ENCODE results near the gene HDLBP. TPM values are rescaled to one million over a fixed set of nuclear protein-coding genes. Genes with fewer than 3 reads are reported as not detected.

Gene HDLBP
- total RNA-seq, 1 donor from 2014 or later = 922 TPM

DNA sequence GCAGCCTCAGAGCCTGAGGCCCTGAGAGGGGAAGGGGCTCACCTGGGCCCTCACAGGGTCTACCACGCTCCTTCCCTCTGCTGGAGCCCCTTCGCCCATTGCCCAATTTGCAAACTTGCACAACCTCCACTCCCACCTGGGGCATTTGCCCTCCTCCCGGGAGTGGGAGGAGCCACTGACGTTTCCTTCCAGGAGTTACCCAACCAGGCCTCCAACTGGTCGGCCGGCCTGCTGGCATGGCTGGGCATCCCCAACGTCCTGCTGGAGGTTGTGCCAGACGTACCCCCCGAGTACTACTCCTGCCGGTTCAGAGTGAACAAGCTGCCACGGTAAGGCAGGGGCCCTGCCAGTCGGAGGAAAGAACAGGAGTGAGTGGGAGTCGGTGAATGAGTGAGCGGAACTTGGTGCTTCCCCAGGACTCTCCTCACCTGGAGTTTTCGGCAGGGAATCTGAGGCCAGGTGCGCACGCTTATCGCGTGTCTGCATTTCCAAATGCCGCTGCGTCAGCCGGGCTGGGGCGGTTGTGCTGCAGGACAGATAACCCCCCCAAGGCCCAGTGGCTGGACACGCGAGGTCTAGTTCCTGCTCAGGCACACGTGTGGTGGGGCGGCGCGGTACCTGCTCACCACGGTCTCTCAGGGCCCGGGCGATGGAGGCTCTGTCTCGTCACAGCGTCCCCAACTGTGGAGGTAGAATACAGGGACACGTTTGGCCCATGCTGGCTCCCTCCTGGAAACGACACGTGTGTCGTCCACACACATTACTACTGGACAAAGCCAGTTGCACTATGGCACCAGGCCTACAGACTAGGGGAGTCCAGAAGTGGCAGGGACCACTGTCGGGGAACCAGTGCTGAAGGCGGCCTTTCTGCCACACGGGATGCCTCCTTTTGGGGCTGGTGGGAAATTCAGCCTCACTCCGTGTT is 115.3 kb downstream of the HDLBP start:
- no peak overlapping the region for H3K9ac ChIP-seq (ENCODE audit: low read length)
- H3K27ac ChIP-seq (ENCODE audit: low read depth, low read length) = no peak overlapping the region
- no peak overlapping the region for H3K27ac Mint-ChIP-seq (ENCODE audit: unreplicated experiment)
- no peaks in the 10 kb centered on the region for H3K36me3 ChIP-seq (ENCODE audit: insufficient read depth, low read length)
- DNase-seq (ENCODE audit: low read depth) (no peak), FAIRE-seq (no peak)
- no peaks in the 10 kb centered on the region for H3K4me1 ChIP-seq (ENCODE audit: insufficient read depth, low read length)
- peaks cover 24% of the 10 kb centered on the region for H3K27me3 Mint-ChIP-seq (ENCODE audit: low read depth, unreplicated experiment)
- no peaks in the 10 kb centered on the region for H3K9me3 ChIP-seq (ENCODE audit: insufficient read depth, low read depth, low read length)
- H3K36me3 Mint-ChIP-seq (ENCODE audit: low read depth, unreplicated experiment) = no peaks in the 10 kb centered on the region
- H3K4me3 Mint-ChIP-seq (ENCODE audit: unreplicated experiment) = no peak overlapping the region
- H3K79me2 ChIP-seq (ENCODE audit: insufficient read depth, low read length) = no peaks in the 10 kb centered on the region
- no peaks in the 10 kb centered on the region for H4K20me1 ChIP-seq (ENCODE audit: insufficient read depth, low read length)
- H3K4me3 ChIP-seq (ENCODE audit: insufficient read depth, low read depth, low read length) = no peak overlapping the region
- H3K4me1 Mint-ChIP-seq (ENCODE audit: low read depth, unreplicated experiment) = no peaks in the 10 kb centered on the region
- H3K4me2 ChIP-seq (ENCODE audit: low read length) = no peak overlapping the region
- H3K27me3 ChIP-seq (ENCODE audit: insufficient read depth, low read length) = peaks cover 5% of the 10 kb centered on the region
- no peaks in the 10 kb centered on the region for H3K9me3 Mint-ChIP-seq (ENCODE audit: unreplicated experiment)
- no peak overlapping the region for H2AFZ ChIP-seq (ENCODE audit: low read depth, low read length)
- TF ChIP-seq, protein P1, sequence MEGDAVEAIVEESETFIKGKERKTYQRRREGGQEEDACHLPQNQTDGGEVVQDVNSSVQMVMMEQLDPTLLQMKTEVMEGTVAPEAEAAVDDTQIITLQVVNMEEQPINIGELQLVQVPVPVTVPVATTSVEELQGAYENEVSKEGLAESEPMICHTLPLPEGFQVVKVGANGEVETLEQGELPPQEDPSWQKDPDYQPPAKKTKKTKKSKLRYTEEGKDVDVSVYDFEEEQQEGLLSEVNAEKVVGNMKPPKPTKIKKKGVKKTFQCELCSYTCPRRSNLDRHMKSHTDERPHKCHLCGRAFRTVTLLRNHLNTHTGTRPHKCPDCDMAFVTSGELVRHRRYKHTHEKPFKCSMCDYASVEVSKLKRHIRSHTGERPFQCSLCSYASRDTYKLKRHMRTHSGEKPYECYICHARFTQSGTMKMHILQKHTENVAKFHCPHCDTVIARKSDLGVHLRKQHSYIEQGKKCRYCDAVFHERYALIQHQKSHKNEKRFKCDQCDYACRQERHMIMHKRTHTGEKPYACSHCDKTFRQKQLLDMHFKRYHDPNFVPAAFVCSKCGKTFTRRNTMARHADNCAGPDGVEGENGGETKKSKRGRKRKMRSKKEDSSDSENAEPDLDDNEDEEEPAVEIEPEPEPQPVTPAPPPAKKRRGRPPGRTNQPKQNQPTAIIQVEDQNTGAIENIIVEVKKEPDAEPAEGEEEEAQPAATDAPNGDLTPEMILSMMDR (IDR thresholded peaks at IDR 0.05; ENCODE audit: insufficient read depth, low read depth, low read length) = no peak
- TF ChIP-seq EZH2 (IDR thresholded peaks at IDR 0.05; ENCODE audit: insufficient read depth, low read length) = no peak

DNA sequence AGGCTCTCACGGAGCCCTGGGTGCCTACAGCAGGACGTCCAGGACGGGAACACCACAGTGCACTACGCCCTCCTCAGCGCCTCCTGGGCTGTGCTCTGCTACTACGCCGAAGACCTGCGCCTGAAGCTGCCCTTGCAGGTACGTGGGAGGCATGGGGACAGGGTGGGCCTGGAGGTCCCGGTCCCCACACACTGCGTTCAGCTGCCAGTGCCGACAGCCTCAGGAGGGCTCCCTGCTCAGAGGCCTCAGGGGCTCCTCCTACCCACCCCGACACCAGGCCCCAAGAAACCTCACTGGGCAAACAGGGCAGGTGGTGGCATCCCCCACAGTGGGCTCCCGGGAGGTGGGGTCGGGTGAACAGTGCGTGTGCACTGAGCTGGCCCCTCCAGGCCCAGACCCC is 116.2 kb downstream of the HDLBP start:
- Histone ChIP-seq H3K9ac (ENCODE audit: low read length) (no peak overlapping the region), H3K9me3 (ENCODE audit: insufficient read depth, low read depth, low read length) (no peaks in the 10 kb centered on the region), H3K4me3 (ENCODE audit: insufficient read depth, low read depth, low read length) (no peak overlapping the region), H3K4me1 (ENCODE audit: insufficient read depth, low read length) (no peaks in the 10 kb centered on the region), H3K79me2 (ENCODE audit: insufficient read depth, low read length) (no peaks in the 10 kb centered on the region), H2AFZ (ENCODE audit: low read depth, low read length) (no peak overlapping the region), H3K4me2 (ENCODE audit: low read length) (no peak overlapping the region), H3K36me3 (ENCODE audit: insufficient read depth, low read length) (no peaks in the 10 kb centered on the region), H3K27ac (ENCODE audit: low read depth, low read length) (no peak overlapping the region), H4K20me1 (ENCODE audit: insufficient read depth, low read length) (no peaks in the 10 kb centered on the region), H3K27me3 (ENCODE audit: insufficient read depth, low read length) (peaks cover 5% of the 10 kb centered on the region)
- FAIRE-seq (no peak), DNase-seq (ENCODE audit: low read depth) (no peak)
- Mint-ChIP-seq H3K36me3 (ENCODE audit: low read depth, unreplicated experiment) (no peaks in the 10 kb centered on the region), H3K4me3 (ENCODE audit: unreplicated experiment) (no peak overlapping the region), H3K27me3 (ENCODE audit: low read depth, unreplicated experiment) (peaks cover 30% of the 10 kb centered on the region), H3K27ac (ENCODE audit: unreplicated experiment) (no peak overlapping the region), H3K4me1 (ENCODE audit: low read depth, unreplicated experiment) (no peaks in the 10 kb centered on the region), H3K9me3 (ENCODE audit: unreplicated experiment) (no peaks in the 10 kb centered on the region)
- TF ChIP-seq, protein P1 (IDR thresholded peaks at IDR 0.05; ENCODE audit: insufficient read depth, low read depth, low read length) = no peak

All from astrocyte (in vitro differentiated cells and primary cell).